Parathyroid adenoma (tissue), 2 donors: ENCODE measurements around the gene TMEM92.

Experiments used
- H2AFZ ChIP-seq: fragments of 300-600 bp; sonication (generic); one replicate; pipeline ENCODE4 v1.7.0; 2017; ENCODE audit warnings: antibody characterized with exemption, mild to moderate bottlenecking
- H3K27ac ChIP-seq: fragments of 300-600 bp; sonication (generic); one replicate; pipeline ENCODE4 v1.7.0; 2017
- H3K27me3 ChIP-seq: fragments of 300-600 bp; sonication (generic); one replicate; pipeline ENCODE4 v1.7.0; 2017; ENCODE audit warnings: low read length; ENCODE audit not compliant: control insufficient read depth, insufficient read depth
- H3K36me3 ChIP-seq: fragments of 300-600 bp; sonication (generic); one replicate; pipeline ENCODE4 v1.7.0; 2017; ENCODE audit warnings: low read length; ENCODE audit not compliant: control insufficient read depth, insufficient read depth
- H3K4me1 ChIP-seq: fragments of 300-600 bp; sonication (generic); one replicate; pipeline ENCODE4 v1.7.0; 2017; ENCODE audit warnings: control low read depth
- H3K4me2 ChIP-seq: fragments of 300-600 bp; sonication (generic); one replicate; pipeline ENCODE4 v1.7.0; 2017; ENCODE audit warnings: low read length
- H3K4me3 ChIP-seq: fragments of 300-600 bp; sonication (generic); one replicate; pipeline ENCODE4 v1.7.0; 2017; ENCODE audit warnings: low read depth, low read length
- H3K79me2 ChIP-seq: fragments of 300-600 bp; sonication (generic); one replicate; pipeline ENCODE4 v1.7.0; 2017; ENCODE audit warnings: control low read depth
- H3K9ac ChIP-seq: fragments of 300-600 bp; sonication (generic); one replicate; pipeline ENCODE4 v1.7.0; 2017; ENCODE audit warnings: mild to moderate bottlenecking
- H3K9me3 ChIP-seq: fragments of 300-600 bp; sonication (generic); one replicate; pipeline ENCODE4 v1.7.0; 2017; ENCODE audit warnings: low read length; ENCODE audit not compliant: control insufficient read depth
- TF ChIP-seq, protein P1 (sequence below): fragments of 300-600 bp; sonication (generic); IDR thresholded peaks from one replicate; pipeline ENCODE4 v1.7.0; 2017; ENCODE audit warnings: antibody characterized with exemption, mild to moderate bottlenecking
- donor health status: primary hyperparathyroidism.

The TMEM92 gene

DNA sequence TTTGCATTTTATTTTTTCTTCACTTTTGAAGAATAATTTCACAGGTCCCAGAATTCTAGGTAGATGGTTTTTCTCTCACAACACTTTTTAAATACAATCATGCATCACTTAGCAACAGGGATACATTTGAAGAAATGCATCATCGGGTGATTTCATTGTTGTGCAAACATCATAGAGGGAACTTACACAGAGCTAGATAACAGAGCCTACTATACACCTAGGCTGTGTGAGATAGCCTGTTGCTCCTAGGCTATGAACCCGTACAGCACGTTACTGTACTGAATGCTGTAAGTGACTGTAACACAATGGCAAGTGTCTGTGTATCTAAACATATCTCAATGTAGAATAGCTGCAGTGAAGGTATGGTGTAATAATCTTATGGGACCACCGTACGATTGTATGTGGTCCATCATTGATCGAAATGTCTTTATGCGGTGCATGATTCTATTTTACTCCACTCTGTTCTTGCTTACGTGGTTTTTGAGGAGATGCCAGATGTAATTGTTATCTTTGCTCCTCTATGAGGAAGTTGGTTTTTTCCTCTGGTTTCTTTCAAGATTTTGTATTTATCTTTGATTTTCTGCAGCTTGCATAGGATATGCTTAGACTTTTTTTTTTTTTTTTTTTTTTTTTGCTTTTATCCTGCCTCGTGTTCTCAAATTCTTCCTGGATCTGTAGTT is 35.5 kb upstream of the TMEM92 start:
- Histone ChIP-seq H3K36me3 (no peaks in the 10 kb centered on the region), H3K27me3 (no peaks in the 10 kb centered on the region), H3K4me3 (no peak overlapping the region), H3K9me3 (no peaks in the 10 kb centered on the region), H2AFZ (no peak overlapping the region), H3K9ac (no peak overlapping the region), H3K79me2 (no peaks in the 10 kb centered on the region), H3K4me2 (no peak overlapping the region), H3K27ac (no peak overlapping the region), H3K4me1 (no peaks in the 10 kb centered on the region)
- TF ChIP-seq, protein P1, sequence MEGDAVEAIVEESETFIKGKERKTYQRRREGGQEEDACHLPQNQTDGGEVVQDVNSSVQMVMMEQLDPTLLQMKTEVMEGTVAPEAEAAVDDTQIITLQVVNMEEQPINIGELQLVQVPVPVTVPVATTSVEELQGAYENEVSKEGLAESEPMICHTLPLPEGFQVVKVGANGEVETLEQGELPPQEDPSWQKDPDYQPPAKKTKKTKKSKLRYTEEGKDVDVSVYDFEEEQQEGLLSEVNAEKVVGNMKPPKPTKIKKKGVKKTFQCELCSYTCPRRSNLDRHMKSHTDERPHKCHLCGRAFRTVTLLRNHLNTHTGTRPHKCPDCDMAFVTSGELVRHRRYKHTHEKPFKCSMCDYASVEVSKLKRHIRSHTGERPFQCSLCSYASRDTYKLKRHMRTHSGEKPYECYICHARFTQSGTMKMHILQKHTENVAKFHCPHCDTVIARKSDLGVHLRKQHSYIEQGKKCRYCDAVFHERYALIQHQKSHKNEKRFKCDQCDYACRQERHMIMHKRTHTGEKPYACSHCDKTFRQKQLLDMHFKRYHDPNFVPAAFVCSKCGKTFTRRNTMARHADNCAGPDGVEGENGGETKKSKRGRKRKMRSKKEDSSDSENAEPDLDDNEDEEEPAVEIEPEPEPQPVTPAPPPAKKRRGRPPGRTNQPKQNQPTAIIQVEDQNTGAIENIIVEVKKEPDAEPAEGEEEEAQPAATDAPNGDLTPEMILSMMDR = no peak

- Histone ChIP-seq H3K27ac (no peak overlapping the region), H3K4me1 (no peaks in the 10 kb centered on the region), H3K36me3 (no peaks in the 10 kb centered on the region), H3K79me2 (no peaks in the 10 kb centered on the region), H3K4me2 (no peak overlapping the region), H3K9me3 (no peaks in the 10 kb centered on the region), H3K4me3 (no peak overlapping the region), H3K27me3 (no peaks in the 10 kb centered on the region), H3K9ac (no peak overlapping the region), H2AFZ (no peak overlapping the region)
- TF ChIP-seq, protein P1 = no peak
These were observed 34.3 kb upstream of the TMEM92 start for GRCh38 chr17:50239937-50240336.

GRCh38 chr17:50240851-50241250 is 33.4 kb upstream of the TMEM92 start:
- TF ChIP-seq, protein P1 = no peak
- H3K4me3 ChIP-seq = no peak overlapping the region
- H3K9ac ChIP-seq = no peak overlapping the region
- H3K4me2 ChIP-seq = no peak overlapping the region
- no peaks in the 10 kb centered on the region for H3K9me3 ChIP-seq
- no peak overlapping the region for H3K27ac ChIP-seq
- H3K79me2 ChIP-seq = no peaks in the 10 kb centered on the region
- no peaks in the 10 kb centered on the region for H3K36me3 ChIP-seq
- no peaks in the 10 kb centered on the region for H3K4me1 ChIP-seq
- H2AFZ ChIP-seq = no peak overlapping the region
- H3K27me3 ChIP-seq = no peaks in the 10 kb centered on the region

DNA sequence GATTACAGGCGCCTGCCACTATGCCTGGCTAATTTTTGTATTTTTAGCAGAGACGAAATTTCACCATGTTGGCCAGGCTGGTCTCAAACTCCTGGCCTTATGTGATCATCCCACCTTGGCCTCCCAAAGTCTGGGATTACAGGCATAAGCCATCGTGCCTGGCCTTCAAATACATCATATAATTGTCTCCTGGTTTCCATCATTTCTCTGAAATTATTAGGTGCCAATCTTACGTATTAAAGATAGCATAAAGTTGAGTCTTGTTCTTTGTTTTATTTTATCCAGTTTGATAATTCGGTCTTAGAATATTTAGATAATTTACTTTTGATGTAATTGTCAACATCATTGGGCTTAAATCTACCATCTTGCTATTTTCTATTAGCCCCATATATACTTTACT is 32.8 kb upstream of the TMEM92 start:
- Histone ChIP-seq H3K27me3 (no peaks in the 10 kb centered on the region), H3K4me3 (no peak overlapping the region), H3K27ac (no peak overlapping the region), H3K36me3 (no peaks in the 10 kb centered on the region), H3K9ac (no peak overlapping the region), H3K4me1 (no peaks in the 10 kb centered on the region), H3K79me2 (no peaks in the 10 kb centered on the region), H2AFZ (no peak overlapping the region), H3K9me3 (no peaks in the 10 kb centered on the region), H3K4me2 (no peak overlapping the region)
- TF ChIP-seq, protein P1 = no peak

- no peaks in the 10 kb centered on the region for H3K9me3 ChIP-seq
- H3K9ac ChIP-seq = no peak overlapping the region
- H3K4me3 ChIP-seq = no peak overlapping the region
- no peaks in the 10 kb centered on the region for H3K36me3 ChIP-seq
- H3K79me2 ChIP-seq = no peaks in the 10 kb centered on the region
- H3K4me1 ChIP-seq = no peaks in the 10 kb centered on the region
- no peak overlapping the region for H2AFZ ChIP-seq
- TF ChIP-seq, protein P1 = no peak
- H3K27me3 ChIP-seq = peaks cover 2% of the 10 kb centered on the region
- H3K4me2 ChIP-seq = no peak overlapping the region
- no peak overlapping the region for H3K27ac ChIP-seq
These were observed 29.5 kb upstream of the TMEM92 start for GRCh38 chr17:50244771-50245170.
